ENCODE measurements around the gene PC. TPM values are rescaled to one million over a fixed set of nuclear protein-coding genes. Genes with fewer than 3 reads are reported as not detected.

The PC gene
- polyA plus RNA-seq, 2 of the 4 experiments (the other 2 are of a cell fraction): 14.2 to 45.9 TPM

- ATAC-seq (no peak), FAIRE-seq (no peak), DNase-seq (ENCODE audit: low read depth in 1 of 2, low spot score in 1 of 2) (no peak)
- H3K4me3 ChIP-seq: no peak overlapping the region
- CTCF ChIA-PET: interaction anchor here (0.8 to 1.9 kb wide), 4 partner anchors 10 to 18 kb away, joined by 3 to 5 read pairs (median 4); no protein-coding TSS in a partner anchor
- no peak overlapping the region; a peak in 1 of 6 replicates for H3K27ac ChIP-seq
- no peak for TF ChIP-seq NFE2L2 (conservative IDR thresholded peaks at IDR 0.05; ENCODE audit: low read length)
- TF ChIP-seq ATOH8 (CRISPR knock-in tag; IDR thresholded peaks at IDR 0.05; ENCODE audit: low read depth): no peak
- no peak for TF ChIP-seq ZFP36 (IDR thresholded peaks at IDR 0.05; ENCODE audit: borderline replicate concordance, partially characterized antibody)
- no peak for TF ChIP-seq HOXB13 (CRISPR knock-in tag; IDR thresholded peaks at IDR 0.05; ENCODE audit: low read depth)
- TF ChIP-seq KDM1A (IDR thresholded peaks at IDR 0.05; ENCODE audit: low read depth): no peak
- no peak for TF ChIP-seq POLR2A (IDR thresholded peaks at IDR 0.05; ENCODE audit: low read length)
- TF ChIP-seq EP300 (IDR thresholded peaks at IDR 0.05): no peak
- no peak for TF ChIP-seq RCOR1 (IDR thresholded peaks at IDR 0.05; ENCODE audit: low read depth, low read length)
- no peak for TF ChIP-seq TP53 (CRISPR knock-in tag; IDR thresholded peaks at IDR 0.05)
- TF ChIP-seq CTCF (IDR thresholded peaks at IDR 0.05): no peak
- TF ChIP-seq HEYL (CRISPR knock-in tag; IDR thresholded peaks at IDR 0.05): no peak
- TF ChIP-seq HMGXB4 (CRISPR knock-in tag; IDR thresholded peaks at IDR 0.05; ENCODE audit: borderline replicate concordance): no peak
- no peak for TF ChIP-seq E2F6 (IDR thresholded peaks at IDR 0.05; ENCODE audit: borderline replicate concordance, low read depth)
- no peak for TF ChIP-seq BCL3 (IDR thresholded peaks at IDR 0.05)
- TF ChIP-seq SMC3 (IDR thresholded peaks at IDR 0.05): no peak
- no peak for TF ChIP-seq MAFK (IDR thresholded peaks at IDR 0.05; ENCODE audit: partially characterized antibody)
- no peak for TF ChIP-seq CHD4 (IDR thresholded peaks at IDR 0.05; ENCODE audit: borderline replicate concordance)
- TF ChIP-seq CEBPB (IDR thresholded peaks at IDR 0.05): no peak
- TF ChIP-seq USF2 (IDR thresholded peaks at IDR 0.05): no peak
- no peaks in the 10 kb centered on the region for H3K9me3 ChIP-seq
- POLR2A ChIA-PET: no interaction called here
- H3K4me2 ChIP-seq: no peak overlapping the region
- WGBS (ENCODE audit: missing lambda C conversion rate): 92% methylated on average over 7 of the region's 7 CpGs
- peaks cover 18% of the 10 kb centered on the region; the same call in 2 of the 3 replicates for H3K4me1 ChIP-seq
These were observed 45.8 kb downstream of the PC start for GRCh38 chr11:66912361-66912760.

GRCh38 chr11:66910669-66911068, 47.5 kb downstream of the PC start:
- 93% methylated on average over 4 of the region's 4 CpGs for WGBS (ENCODE audit: missing lambda C conversion rate)
- CTCF ChIA-PET: interaction anchor here (0.6 to 2.0 kb wide), 5 partner anchors 26 to 85 kb away, joined by 3 to 8 read pairs (median 3); no protein-coding TSS in a partner anchor
- H3K4me3 ChIP-seq: no peak overlapping the region
- POLR2A ChIA-PET: no interaction called here
- H3K4me1 ChIP-seq: peaks cover 18% of the 10 kb centered on the region
- FAIRE-seq: no peak
- H3K9me3 ChIP-seq: no peaks in the 10 kb centered on the region
- no peak for DNase-seq (ENCODE audit: low read depth in 1 of 2, low spot score in 1 of 2)
- no peak overlapping the region for H3K27ac ChIP-seq
- no peak overlapping the region for H3K4me2 ChIP-seq
- ATAC-seq: no peak
- TF ChIP-seq TP53 (CRISPR knock-in tag; IDR thresholded peaks at IDR 0.05): no peak
- no peak for TF ChIP-seq MAFK (IDR thresholded peaks at IDR 0.05; ENCODE audit: partially characterized antibody)
- no peak for TF ChIP-seq REST (IDR thresholded peaks at IDR 0.05)
- TF ChIP-seq JUNB (IDR thresholded peaks at IDR 0.05): no peak
- TF ChIP-seq ZFP36 (IDR thresholded peaks at IDR 0.05; ENCODE audit: borderline replicate concordance, partially characterized antibody): no peak
- no peak for TF ChIP-seq NPAS2 (CRISPR knock-in tag; IDR thresholded peaks at IDR 0.05; ENCODE audit: borderline replicate concordance)
- TF ChIP-seq HMGXB4 (CRISPR knock-in tag; IDR thresholded peaks at IDR 0.05; ENCODE audit: borderline replicate concordance): no peak
- no peak for TF ChIP-seq NFE2L2 (conservative IDR thresholded peaks at IDR 0.05; ENCODE audit: low read length)
- TF ChIP-seq EP300 (IDR thresholded peaks at IDR 0.05): no peak
- TF ChIP-seq BHLHE40 (IDR thresholded peaks at IDR 0.05; ENCODE audit: low read depth, low read length): no peak
